GM23338 (cell line): Measurements from ENCODE around the gene JMJD1C. TPM values are rescaled to one million over a fixed set of nuclear protein-coding genes. Genes with fewer than 3 reads are reported as not detected.

ENCODE experiments used
- ATAC-seq: fragments of 200-7000 bp; cut with Tn5 transposase; 3 replicates; pipeline ENCODE4 v1.9.1; 2020
- DNase-seq: peaks from one replicate; pipeline ENCODE4 v3.0.0-alpha.2; 2015; ENCODE audit warnings: low spot score
- H2AFZ ChIP-seq: fragments of 200-600 bp; sonication (generic); 2 replicates; pipeline ENCODE4 v1.8.0; 2016; ENCODE audit warnings: antibody characterized with exemption, mild to moderate bottlenecking, moderate library complexity
- H3F3A ChIP-seq: fragments of 200-600 bp; sonication (generic); replicated peaks from 2 replicates; pipeline ENCODE4 v1.8.0; 2017; ENCODE audit warnings: antibody characterized with exemption, mixed run types, low read depth
- H3K27ac ChIP-seq: fragments of 200-600 bp; sonication (generic); 2 replicates; pipeline ENCODE4 v1.6.1; 2016; ENCODE audit warnings: low read depth
- H3K27me3 ChIP-seq: fragments of 200-600 bp; sonication (generic); 2 replicates; pipeline ENCODE4 v1.8.0; 2016; ENCODE audit warnings: mild to moderate bottlenecking, mixed run types, moderate library complexity; ENCODE audit not compliant: insufficient read depth
- H3K36me3 ChIP-seq: fragments of 200-600 bp; sonication (generic); 2 replicates; pipeline ENCODE4 v1.8.0; 2016; ENCODE audit warnings: mild to moderate bottlenecking; ENCODE audit not compliant: insufficient read depth
- H3K4me1 ChIP-seq: fragments of 200-600 bp; sonication (generic); 2 replicates; pipeline ENCODE4 v1.8.0; 2016; ENCODE audit warnings: mild to moderate bottlenecking, moderate library complexity; ENCODE audit not compliant: insufficient read depth
- H3K4me2 ChIP-seq: fragments of 200-600 bp; sonication (generic); 2 replicates; pipeline ENCODE4 v1.7.1; 2017; ENCODE audit warnings: mixed run types
- H3K4me3 ChIP-seq: fragments of 200-600 bp; sonication (generic); 2 replicates; pipeline ENCODE4 v1.6.1; 2016; ENCODE audit warnings: mixed run types
- H3K79me2 ChIP-seq: fragments of 200-600 bp; sonication (generic); replicated peaks from 2 replicates; pipeline ENCODE4 v1.8.0; 2017; ENCODE audit warnings: mild to moderate bottlenecking; ENCODE audit not compliant: insufficient read depth
- H3K9me2 ChIP-seq: fragments of 200-600 bp; sonication (generic); 2 replicates; pipeline ENCODE4 v1.8.0; 2017; ENCODE audit not compliant: insufficient read depth
- H4K20me1 ChIP-seq: fragments of 200-600 bp; sonication (generic); replicated peaks from 2 replicates; pipeline ENCODE4 v1.8.0; 2017; ENCODE audit warnings: mild to moderate bottlenecking; ENCODE audit not compliant: insufficient read depth
- H3K27ac Mint-ChIP-seq: 2 replicates; pipeline ENCODE4 v1.8.0; 2020; ENCODE audit warnings: inconsistent platforms, mild to moderate bottlenecking, moderate library complexity, mixed read lengths
- H3K27me3 Mint-ChIP-seq: 3 replicates; pipeline ENCODE4 v1.8.0; 2022; ENCODE audit warnings: low read depth, mild to moderate bottlenecking, moderate library complexity, mixed read lengths, inconsistent platforms; ENCODE audit not compliant: insufficient read depth, poor library complexity
- H3K36me3 Mint-ChIP-seq: 3 replicates; pipeline ENCODE4 v1.8.0; 2021; ENCODE audit warnings: low read depth, mild to moderate bottlenecking, inconsistent platforms, moderate library complexity, mixed read lengths
- H3K4me1 Mint-ChIP-seq: 3 replicates; pipeline ENCODE4 v1.8.0; 2020; ENCODE audit warnings: mild to moderate bottlenecking, inconsistent platforms, mixed read lengths
- H3K4me3 Mint-ChIP-seq: 3 replicates; pipeline ENCODE4 v1.8.0; 2021; ENCODE audit warnings: moderate library complexity, mild to moderate bottlenecking, inconsistent platforms, mixed read lengths
- H3K9me3 Mint-ChIP-seq: 3 replicates; pipeline ENCODE4 v1.8.0; 2020; ENCODE audit warnings: moderate library complexity, mild to moderate bottlenecking, inconsistent platforms, mixed read lengths
- EZH2 ChIP-seq: fragments of 200-600 bp; sonication (generic); IDR thresholded peaks from one replicate; pipeline ENCODE4 v1.8.0; 2017; ENCODE audit warnings: antibody characterized with exemption, mild to moderate bottlenecking, low read depth; ENCODE audit not compliant: unreplicated experiment
- EZH2phosphoT487 ChIP-seq: fragments of 200-600 bp; sonication (generic); IDR thresholded peaks from one replicate; pipeline ENCODE4 v1.8.1; 2018; ENCODE audit warnings: antibody characterized with exemption; ENCODE audit not compliant: unreplicated experiment
- NANOG ChIP-seq: IDR thresholded peaks from 2 replicates; pipeline ENCODE4 v1.6.1; 2016; ENCODE audit warnings: antibody characterized with exemption, borderline replicate concordance
- STAT1 ChIP-seq: IDR thresholded peaks from one replicate; pipeline ENCODE4 v1.6.1; 2016; ENCODE audit warnings: antibody characterized with exemption; ENCODE audit not compliant: unreplicated experiment
- ZNF331 ChIP-seq: fragments of 250-450 bp; sonication (Bioruptor Pico); IDR thresholded peaks from 2 replicates; pipeline ENCODE4 v1.5.0; 2020; ENCODE audit warnings: low read depth, mild to moderate bottlenecking, moderate library complexity
- polyA plus RNA-seq: library from polyadenylated mRNA; unstranded; fragments of >200 nt; fragmentation: Nextera tagmentation; extraction: Ambion mirVana; gene quantifications from 2 replicates; pipeline ENCODE4 v1.2.1, GENCODE V29; 2016
- total RNA-seq: library from RNA; depleted of rRNA; stranded (reverse); fragments of >200 nt; shearing (Covaris generic); gene quantifications from 2 replicates; pipeline ENCODE4 v1.2.3, GENCODE V29; 2014
- TF ChIP-seq, protein P1 (sequence below): IDR thresholded peaks from one replicate; pipeline ENCODE4 v1.6.1; 2018; ENCODE audit warnings: antibody characterized with exemption; ENCODE audit not compliant: unreplicated experiment
- TF ChIP-seq, protein P2 (sequence below): IDR thresholded peaks from 2 replicates; pipeline ENCODE4 v1.6.1; 2016; ENCODE audit warnings: antibody characterized with exemption

JMJD1C gene
- total and polyA plus RNA-seq, 2 experiments from 2014 or later, result 333 to 435 TPM

DNA sequence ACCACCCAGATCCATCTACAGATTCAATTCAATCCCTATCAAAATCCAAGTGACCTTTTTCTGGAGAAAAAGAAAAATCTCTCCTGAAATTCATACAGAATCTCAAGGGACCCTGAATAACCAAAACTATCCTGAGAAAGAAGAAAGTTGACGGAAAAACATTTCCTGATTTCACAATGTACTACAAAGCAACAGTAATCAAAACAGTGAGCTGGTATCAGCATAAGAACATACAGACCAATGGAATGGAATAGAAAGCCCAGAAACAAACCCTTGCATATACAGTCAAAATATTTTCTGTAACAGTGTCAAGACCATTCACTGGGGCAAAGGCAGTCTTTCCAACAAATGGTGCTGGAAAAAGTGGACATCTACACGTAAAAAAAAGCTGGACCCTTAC, 89.9 kb downstream of the JMJD1C start:
- Mint-ChIP-seq H3K9me3 (no peaks in the 10 kb centered on the region), H3K4me3 (no peak overlapping the region), H3K27ac (no peak overlapping the region), H3K27me3 (no peaks in the 10 kb centered on the region), H3K36me3 (no peaks in the 10 kb centered on the region), H3K4me1 (no peaks in the 10 kb centered on the region)
- no peak for TF ChIP-seq EZH2phosphoT487
- Histone ChIP-seq H3K36me3 (no peaks in the 10 kb centered on the region), H3K79me2 (peaks cover 43% of the 10 kb centered on the region), H3K9me2 (no peaks in the 10 kb centered on the region), H3K4me2 (no peak overlapping the region), H3F3A (no peaks in the 10 kb centered on the region), H3K27me3 (no peaks in the 10 kb centered on the region), H4K20me1 (peaks cover 4% of the 10 kb centered on the region; the same call in 1 of the 2 replicates), H3K4me1 (0 out of 2 replicates have a peak, but pooled peaks cover 4% of the 10 kb centered on the region), H3K4me3 (no peak overlapping the region), H2AFZ (no peak overlapping the region), H3K27ac (0 out of 2 replicates have a peak overlapping the region, but pooled peaks have one; percentile 36)
- no peak for ATAC-seq
- DNase-seq, result no peak

DNA sequence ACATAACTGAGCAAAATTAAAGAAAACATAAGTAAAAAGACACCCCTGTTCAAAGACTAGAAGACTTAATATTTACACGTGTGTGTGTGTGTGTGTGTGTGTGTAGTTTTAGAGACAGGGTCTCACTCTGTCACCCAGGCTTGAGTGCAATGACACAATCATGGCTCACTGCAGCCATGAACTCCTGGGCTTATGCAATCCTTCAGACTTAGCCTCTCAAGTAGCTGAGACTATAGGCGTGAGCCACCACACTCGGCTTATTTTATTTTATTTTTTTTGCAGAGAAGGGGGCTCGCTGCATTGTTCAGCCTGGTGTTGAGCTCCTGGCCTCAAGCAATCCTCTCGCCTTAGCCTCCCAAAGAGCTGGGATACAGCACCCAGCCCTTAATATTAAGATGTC, 90.3 kb downstream of the JMJD1C start:
- Mint-ChIP-seq H3K4me1 (no peaks in the 10 kb centered on the region), H3K9me3 (no peaks in the 10 kb centered on the region), H3K27me3 (no peaks in the 10 kb centered on the region), H3K36me3 (no peaks in the 10 kb centered on the region), H3K27ac (no peak overlapping the region), H3K4me3 (no peak overlapping the region)
- H3K79me2 ChIP-seq, result peaks cover 40% of the 10 kb centered on the region
- no peaks in the 10 kb centered on the region for H3K36me3 ChIP-seq
- no peaks in the 10 kb centered on the region for H3F3A ChIP-seq
- DNase-seq (no peak), ATAC-seq (no peak)
- no peak overlapping the region for H3K4me3 ChIP-seq
- H4K20me1 ChIP-seq, result peaks cover under 1% of the 10 kb centered on the region; the same call in 1 of the 2 replicates
- H3K4me1 ChIP-seq, result 0 out of 2 replicates have a peak, but pooled peaks cover 4% of the 10 kb centered on the region
- no peaks in the 10 kb centered on the region for H3K9me2 ChIP-seq
- H2AFZ ChIP-seq, result no peak overlapping the region
- H3K27me3 ChIP-seq, result no peaks in the 10 kb centered on the region
- no peak for TF ChIP-seq EZH2
- no peak overlapping the region for H3K4me2 ChIP-seq
- H3K27ac ChIP-seq, result 0 out of 2 replicates have a peak overlapping the region, but pooled peaks have one; percentile 36

DNA sequence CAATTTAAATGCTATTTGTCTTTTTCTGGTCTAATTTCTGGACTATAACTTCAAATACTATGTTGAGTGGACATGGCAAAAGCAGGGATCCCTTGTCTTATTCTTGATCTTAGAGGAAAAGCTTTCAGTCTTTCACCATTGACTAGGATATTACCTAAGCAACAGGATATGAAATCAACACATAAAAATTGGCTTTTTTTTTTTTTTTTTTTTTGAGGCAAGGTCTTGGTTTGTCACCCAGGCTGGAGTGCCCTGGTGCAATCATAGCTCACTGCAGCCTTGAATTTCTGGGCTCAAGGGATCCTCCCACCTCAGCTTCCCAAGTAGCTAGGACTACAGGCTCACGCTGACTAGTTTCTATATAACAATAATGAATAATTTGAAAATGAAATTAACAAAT, 90.8 kb downstream of the JMJD1C start:
- H3F3A ChIP-seq, result no peaks in the 10 kb centered on the region
- H3K79me2 ChIP-seq, result peaks cover 37% of the 10 kb centered on the region
- H3K4me1 Mint-ChIP-seq, result no peaks in the 10 kb centered on the region
- ATAC-seq (no peak), DNase-seq (no peak)
- no peaks in the 10 kb centered on the region for H3K36me3 Mint-ChIP-seq
- no peak overlapping the region for H3K27ac Mint-ChIP-seq
- H3K9me3 Mint-ChIP-seq, result no peaks in the 10 kb centered on the region
- no peaks in the 10 kb centered on the region for H3K36me3 ChIP-seq
- H3K4me3 ChIP-seq, result no peak overlapping the region
- no peaks in the 10 kb centered on the region for H3K27me3 Mint-ChIP-seq
- no peak overlapping the region for H2AFZ ChIP-seq
- no peaks in the 10 kb centered on the region; the same call in 1 of the 2 replicates for H4K20me1 ChIP-seq
- H3K4me1 ChIP-seq, result 0 out of 2 replicates have a peak, but pooled peaks cover 4% of the 10 kb centered on the region
- no peak overlapping the region for H3K4me3 Mint-ChIP-seq
- H3K27me3 ChIP-seq, result no peaks in the 10 kb centered on the region
- H3K9me2 ChIP-seq, result no peaks in the 10 kb centered on the region
- no peak overlapping the region for H3K4me2 ChIP-seq
- no peak overlapping the region for H3K27ac ChIP-seq
- no peak for TF ChIP-seq EZH2
- TF ChIP-seq NANOG, result no peak
- TF ChIP-seq, protein P1, sequence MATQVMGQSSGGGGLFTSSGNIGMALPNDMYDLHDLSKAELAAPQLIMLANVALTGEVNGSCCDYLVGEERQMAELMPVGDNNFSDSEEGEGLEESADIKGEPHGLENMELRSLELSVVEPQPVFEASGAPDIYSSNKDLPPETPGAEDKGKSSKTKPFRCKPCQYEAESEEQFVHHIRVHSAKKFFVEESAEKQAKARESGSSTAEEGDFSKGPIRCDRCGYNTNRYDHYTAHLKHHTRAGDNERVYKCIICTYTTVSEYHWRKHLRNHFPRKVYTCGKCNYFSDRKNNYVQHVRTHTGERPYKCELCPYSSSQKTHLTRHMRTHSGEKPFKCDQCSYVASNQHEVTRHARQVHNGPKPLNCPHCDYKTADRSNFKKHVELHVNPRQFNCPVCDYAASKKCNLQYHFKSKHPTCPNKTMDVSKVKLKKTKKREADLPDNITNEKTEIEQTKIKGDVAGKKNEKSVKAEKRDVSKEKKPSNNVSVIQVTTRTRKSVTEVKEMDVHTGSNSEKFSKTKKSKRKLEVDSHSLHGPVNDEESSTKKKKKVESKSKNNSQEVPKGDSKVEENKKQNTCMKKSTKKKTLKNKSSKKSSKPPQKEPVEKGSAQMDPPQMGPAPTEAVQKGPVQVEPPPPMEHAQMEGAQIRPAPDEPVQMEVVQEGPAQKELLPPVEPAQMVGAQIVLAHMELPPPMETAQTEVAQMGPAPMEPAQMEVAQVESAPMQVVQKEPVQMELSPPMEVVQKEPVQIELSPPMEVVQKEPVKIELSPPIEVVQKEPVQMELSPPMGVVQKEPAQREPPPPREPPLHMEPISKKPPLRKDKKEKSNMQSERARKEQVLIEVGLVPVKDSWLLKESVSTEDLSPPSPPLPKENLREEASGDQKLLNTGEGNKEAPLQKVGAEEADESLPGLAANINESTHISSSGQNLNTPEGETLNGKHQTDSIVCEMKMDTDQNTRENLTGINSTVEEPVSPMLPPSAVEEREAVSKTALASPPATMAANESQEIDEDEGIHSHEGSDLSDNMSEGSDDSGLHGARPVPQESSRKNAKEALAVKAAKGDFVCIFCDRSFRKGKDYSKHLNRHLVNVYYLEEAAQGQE, result no peak
- TF ChIP-seq, protein P2, sequence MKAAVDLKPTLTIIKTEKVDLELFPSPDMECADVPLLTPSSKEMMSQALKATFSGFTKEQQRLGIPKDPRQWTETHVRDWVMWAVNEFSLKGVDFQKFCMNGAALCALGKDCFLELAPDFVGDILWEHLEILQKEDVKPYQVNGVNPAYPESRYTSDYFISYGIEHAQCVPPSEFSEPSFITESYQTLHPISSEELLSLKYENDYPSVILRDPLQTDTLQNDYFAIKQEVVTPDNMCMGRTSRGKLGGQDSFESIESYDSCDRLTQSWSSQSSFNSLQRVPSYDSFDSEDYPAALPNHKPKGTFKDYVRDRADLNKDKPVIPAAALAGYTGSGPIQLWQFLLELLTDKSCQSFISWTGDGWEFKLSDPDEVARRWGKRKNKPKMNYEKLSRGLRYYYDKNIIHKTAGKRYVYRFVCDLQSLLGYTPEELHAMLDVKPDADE, result no peak
- TF ChIP-seq EZH2phosphoT487, result no peak
- no peak for TF ChIP-seq ZNF331
- TF ChIP-seq STAT1, result no peak
